HL-60 (cell line): ENCODE data around the gene ATP2B2.

Experiments
- CTCF ChIP-seq: IDR thresholded peaks from one replicate; pipeline ENCODE4 v1.5.1; 2011; ENCODE audit warnings: low read length, control low read depth, inconsistent platforms; ENCODE audit not compliant: insufficient read depth
- POLR2AphosphoS5 ChIP-seq: IDR thresholded peaks from 2 replicates; pipeline ENCODE4 v1.6.1; 2012; ENCODE audit warnings: low read depth

GRCh38 chr3:10437272-10437994, 68.0 kb downstream of the ATP2B2 start:
- TF ChIP-seq CTCF (no peak), POLR2AphosphoS5 (no peak)
